Stimulated activated memory B cell treated with anti-CD40 and anti-IgM and Interleukin-4, amounts not matched to agents 10 μg/mL and 1 μg/mL and 100 μg/mL, for 72 hours (primary cell): Measurements from ENCODE around the gene HSD17B7.

Experiments used
- ATAC-seq: fragments of 150-1000 bp; cut with Tn5 transposase; 2 replicates; pipeline ENCODE4 v1.10.0; 2021
- H3K27ac Mint-ChIP-seq: one replicate; pipeline ENCODE4 v1.8.0; 2022; ENCODE audit warnings: mild to moderate bottlenecking, mixed read lengths
- H3K27me3 Mint-ChIP-seq: one replicate; pipeline ENCODE4 v1.8.0; 2022; ENCODE audit warnings: mixed read lengths
- H3K36me3 Mint-ChIP-seq: one replicate; pipeline ENCODE4 v1.8.0; 2022; ENCODE audit warnings: mixed read lengths
- H3K4me1 Mint-ChIP-seq: one replicate; pipeline ENCODE4 v1.8.0; 2022; ENCODE audit warnings: mixed read lengths
- H3K4me3 Mint-ChIP-seq: one replicate; pipeline ENCODE4 v1.8.0; 2022; ENCODE audit warnings: mild to moderate bottlenecking, moderate library complexity, mixed read lengths
- H3K9me3 Mint-ChIP-seq: one replicate; pipeline ENCODE4 v1.8.0; 2022; ENCODE audit warnings: mixed read lengths

Gene HSD17B7

GRCh38 chr1:162835157-162835899 is 44.8 kb downstream of the HSD17B7 start:
- H3K4me3 Mint-ChIP-seq = no peak overlapping the region
- H3K27me3 Mint-ChIP-seq = peaks cover 23% of the 10 kb centered on the region
- no peak overlapping the region for H3K27ac Mint-ChIP-seq
- H3K4me1 Mint-ChIP-seq = no peaks in the 10 kb centered on the region
- H3K36me3 Mint-ChIP-seq = peaks cover 5% of the 10 kb centered on the region
- ATAC-seq = no peak
- peaks cover 14% of the 10 kb centered on the region for H3K9me3 Mint-ChIP-seq

GRCh38 chr1:162838863-162839262 is 48.4 kb downstream of the HSD17B7 start:
- Mint-ChIP-seq H3K27ac (no peak overlapping the region), H3K27me3 (peaks cover 5% of the 10 kb centered on the region), H3K4me3 (no peak overlapping the region), H3K4me1 (no peaks in the 10 kb centered on the region), H3K36me3 (peaks cover 5% of the 10 kb centered on the region), H3K9me3 (peaks cover 14% of the 10 kb centered on the region)
- ATAC-seq = no peak

GRCh38 chr1:162840250-162840839 is 49.8 kb downstream of the HSD17B7 start:
- no peak for ATAC-seq
- Mint-ChIP-seq H3K4me3 (no peak overlapping the region), H3K27me3 (no peaks in the 10 kb centered on the region)

GRCh38 chr1:162844153-162844552 is 53.7 kb downstream of the HSD17B7 start:
- ATAC-seq = no peak
- no peaks in the 10 kb centered on the region for H3K36me3 Mint-ChIP-seq
- no peaks in the 10 kb centered on the region for H3K27me3 Mint-ChIP-seq
- no peak overlapping the region for H3K4me3 Mint-ChIP-seq
- H3K9me3 Mint-ChIP-seq = peaks cover 7% of the 10 kb centered on the region
- H3K4me1 Mint-ChIP-seq = no peaks in the 10 kb centered on the region
- H3K27ac Mint-ChIP-seq = no peak overlapping the region

More at GRCh38 chr1:162840250-162840839, 49.8 kb downstream of the HSD17B7 start:
- Mint-ChIP-seq H3K27ac (no peak overlapping the region), H3K4me1 (no peaks in the 10 kb centered on the region), H3K9me3 (peaks cover 14% of the 10 kb centered on the region), H3K36me3 (peaks cover 5% of the 10 kb centered on the region)

- Mint-ChIP-seq H3K27ac (no peak overlapping the region), H3K9me3 (no peaks in the 10 kb centered on the region), H3K27me3 (peaks cover 8% of the 10 kb centered on the region), H3K36me3 (no peaks in the 10 kb centered on the region), H3K4me1 (no peaks in the 10 kb centered on the region), H3K4me3 (no peak overlapping the region)
- ATAC-seq = no peak
Observed at GRCh38 chr1:162846256-162847212, 56.0 kb downstream of the HSD17B7 start.

GRCh38 chr1:162847839-162848453 is 57.4 kb downstream of the HSD17B7 start:
- no peak for ATAC-seq

GRCh38 chr1:162849711-162850110 is 59.2 kb downstream of the HSD17B7 start:
- Mint-ChIP-seq H3K27me3 (peaks cover 15% of the 10 kb centered on the region), H3K36me3 (no peaks in the 10 kb centered on the region), H3K4me1 (no peaks in the 10 kb centered on the region), H3K4me3 (no peak overlapping the region), H3K9me3 (no peaks in the 10 kb centered on the region), H3K27ac (no peak overlapping the region)
- no peak for ATAC-seq

More at GRCh38 chr1:162847839-162848453, 57.4 kb downstream of the HSD17B7 start:
- Mint-ChIP-seq H3K9me3 (no peaks in the 10 kb centered on the region), H3K27ac (no peak overlapping the region), H3K27me3 (peaks cover 15% of the 10 kb centered on the region), H3K4me3 (no peak overlapping the region), H3K4me1 (no peaks in the 10 kb centered on the region), H3K36me3 (no peaks in the 10 kb centered on the region)

GRCh38 chr1:162851341-162851740 is 60.8 kb downstream of the HSD17B7 start:
- no peaks in the 10 kb centered on the region for H3K4me1 Mint-ChIP-seq

GRCh38 chr1:162854245-162854882 is 63.9 kb downstream of the HSD17B7 start:
- Mint-ChIP-seq H3K36me3 (no peaks in the 10 kb centered on the region), H3K9me3 (no peaks in the 10 kb centered on the region), H3K4me3 (no peak overlapping the region), H3K4me1 (no peaks in the 10 kb centered on the region), H3K27me3 (peaks cover 15% of the 10 kb centered on the region), H3K27ac (no peak overlapping the region)
- peak; percentile 68 for ATAC-seq

More at GRCh38 chr1:162851341-162851740, 60.8 kb downstream of the HSD17B7 start:
- no peak overlapping the region for H3K27ac Mint-ChIP-seq
- no peaks in the 10 kb centered on the region for H3K36me3 Mint-ChIP-seq
- no peak for ATAC-seq
- peaks cover 15% of the 10 kb centered on the region for H3K27me3 Mint-ChIP-seq
- H3K4me3 Mint-ChIP-seq = no peak overlapping the region
- H3K9me3 Mint-ChIP-seq = no peaks in the 10 kb centered on the region

- Mint-ChIP-seq H3K27me3 (peaks cover 15% of the 10 kb centered on the region), H3K27ac (no peak overlapping the region), H3K9me3 (no peaks in the 10 kb centered on the region), H3K4me1 (no peaks in the 10 kb centered on the region), H3K4me3 (no peak overlapping the region), H3K36me3 (no peaks in the 10 kb centered on the region)
- ATAC-seq = no peak
Observed at GRCh38 chr1:162855461-162856150, 65.1 kb downstream of the HSD17B7 start.

- H3K9me3 Mint-ChIP-seq = no peaks in the 10 kb centered on the region
- H3K27ac Mint-ChIP-seq = no peak overlapping the region
- H3K4me3 Mint-ChIP-seq = no peak overlapping the region
- H3K4me1 Mint-ChIP-seq = no peaks in the 10 kb centered on the region
- ATAC-seq = no peak
- H3K36me3 Mint-ChIP-seq = no peaks in the 10 kb centered on the region
- peaks cover 14% of the 10 kb centered on the region for H3K27me3 Mint-ChIP-seq
Observed at GRCh38 chr1:162856260-162856659, 65.8 kb downstream of the HSD17B7 start.

GRCh38 chr1:162857850-162858249 is 67.3 kb downstream of the HSD17B7 start:
- no peaks in the 10 kb centered on the region for H3K9me3 Mint-ChIP-seq

GRCh38 chr1:162859191-162859590 is 68.7 kb downstream of the HSD17B7 start:
- ATAC-seq = no peak
- Mint-ChIP-seq H3K27me3 (peaks cover 26% of the 10 kb centered on the region), H3K27ac (no peak overlapping the region), H3K4me1 (no peaks in the 10 kb centered on the region), H3K4me3 (no peak overlapping the region), H3K9me3 (no peaks in the 10 kb centered on the region), H3K36me3 (no peaks in the 10 kb centered on the region)

More at GRCh38 chr1:162857850-162858249, 67.3 kb downstream of the HSD17B7 start:
- H3K27me3 Mint-ChIP-seq = peaks cover 20% of the 10 kb centered on the region
- H3K4me1 Mint-ChIP-seq = no peaks in the 10 kb centered on the region
- no peaks in the 10 kb centered on the region for H3K36me3 Mint-ChIP-seq
- H3K4me3 Mint-ChIP-seq = no peak overlapping the region
- H3K27ac Mint-ChIP-seq = no peak overlapping the region
- no peak for ATAC-seq

GRCh38 chr1:162861101-162861500 is 70.6 kb downstream of the HSD17B7 start, which contains the start of gene CCDC190:
Gene CCDC190 (minus strand): TSS chr1:162861175. CDS start chr1:162859646, 1,529 bp downstream.
- ATAC-seq = no peak
- Mint-ChIP-seq H3K27ac (no peak within 1 kb of the TSS), H3K36me3 (no peaks in the 10 kb centered on the region), H3K9me3 (no peaks in the 10 kb centered on the region), H3K27me3 (peaks cover 30% of the 10 kb centered on the region), H3K4me1 (no peaks in the 10 kb centered on the region), H3K4me3 (no peak within 1 kb of the TSS)
